Spinal cord (tissue), 10 donors: ENCODE measurements around the gene METTL16. TPM values are rescaled to one million over a fixed set of nuclear protein-coding genes. Genes with fewer than 3 reads are reported as not detected.

Experiments
- DNase-seq, 6 donors: peaks; one replicate each; pipeline versions ENCODE4 v3.0.0 to v3.0.0-alpha.2; 2013 to 2015; ENCODE audit warnings: low spot score in 6 of 6, low read depth in 4 of 6
- H3K27ac ChIP-seq: one replicate; pipeline ENCODE4 v1.5.1; 2013; ENCODE audit warnings: low read depth, low read length, control low read depth
- H3K27me3 ChIP-seq: one replicate; pipeline ENCODE4 v1.6.1; 2013; ENCODE audit warnings: low read length; ENCODE audit not compliant: control insufficient read depth, insufficient read depth
- H3K36me3 ChIP-seq: one replicate; pipeline ENCODE4 v1.6.1; 2013; ENCODE audit warnings: low read length; ENCODE audit not compliant: control insufficient read depth, insufficient read depth
- H3K4me1 ChIP-seq: one replicate; pipeline ENCODE4 v1.6.1; 2013; ENCODE audit warnings: low read length; ENCODE audit not compliant: control insufficient read depth, insufficient read depth
- H3K4me3 ChIP-seq: one replicate; pipeline ENCODE4 v1.5.1; 2013; ENCODE audit warnings: low read depth, low read length, control low read depth
- H3K9me3 ChIP-seq: one replicate; pipeline ENCODE4 v1.6.1; 2013; ENCODE audit warnings: low read length; ENCODE audit not compliant: control insufficient read depth, insufficient read depth
- WGBS: methylation state at CpG from one replicate; pipeline ENCODE4 v1.1.5; 2013; ENCODE audit warnings: missing lambda C conversion rate; ENCODE audit not compliant: insufficient coverage; 5-methylcytosine and 5-hydroxymethylcytosine counted together
- polyA plus RNA-seq, 2 donors: library from polyadenylated mRNA; unstranded; fragments of 120-200 nt; gene quantifications; one replicate each; pipeline ENCODE4 v1.2.1, GENCODE V29; 2013; ENCODE audit not compliant: insufficient read length in 2 of 2
- total RNA-seq, 2 donors: library from RNA; depleted of rRNA in 1 of 2; stranded (reverse); fragments of 120-200 nt in 1 of 2; fragments of >200 nt in 1 of 2; gene quantifications; one replicate each; pipeline versions ENCODE4 v1.2.3 to v1.2.4, GENCODE V29; 2013 to 2014
- donor health status: healthy.

Gene METTL16
- total and polyA plus RNA-seq, 4 donors: 20.6 to 28.2 (median 24.8) TPM

DNA sequence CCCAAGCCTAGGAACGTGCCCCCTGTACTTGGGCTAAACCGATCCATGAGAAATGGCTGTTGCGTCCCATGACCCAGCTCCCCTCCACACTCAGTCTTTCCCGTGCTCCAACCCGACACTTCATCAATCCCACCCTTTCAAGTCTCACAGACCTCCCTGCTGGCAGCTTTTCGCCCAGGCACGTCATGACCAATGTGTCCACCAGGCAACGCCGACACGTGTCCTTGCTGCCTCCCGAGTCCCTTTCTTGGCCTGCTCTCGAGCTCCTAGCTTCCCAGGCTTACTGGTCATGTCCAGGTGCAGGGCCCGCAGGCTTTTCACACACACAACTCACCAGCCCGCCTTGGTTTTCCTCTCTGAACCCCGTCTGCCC lies 123.0 kb downstream of the METTL16 start:
- Histone ChIP-seq H3K27me3 (no peaks in the 10 kb centered on the region), H3K27ac (no peak overlapping the region), H3K4me3 (no peak overlapping the region), H3K36me3 (peaks cover 59% of the 10 kb centered on the region), H3K4me1 (peaks cover 60% of the 10 kb centered on the region), H3K9me3 (no peaks in the 10 kb centered on the region)
- peak in 1 of 6 donors; percentile 54 for DNase-seq
- 28% methylated on average over 14 of the region's 15 CpGs for WGBS

DNA sequence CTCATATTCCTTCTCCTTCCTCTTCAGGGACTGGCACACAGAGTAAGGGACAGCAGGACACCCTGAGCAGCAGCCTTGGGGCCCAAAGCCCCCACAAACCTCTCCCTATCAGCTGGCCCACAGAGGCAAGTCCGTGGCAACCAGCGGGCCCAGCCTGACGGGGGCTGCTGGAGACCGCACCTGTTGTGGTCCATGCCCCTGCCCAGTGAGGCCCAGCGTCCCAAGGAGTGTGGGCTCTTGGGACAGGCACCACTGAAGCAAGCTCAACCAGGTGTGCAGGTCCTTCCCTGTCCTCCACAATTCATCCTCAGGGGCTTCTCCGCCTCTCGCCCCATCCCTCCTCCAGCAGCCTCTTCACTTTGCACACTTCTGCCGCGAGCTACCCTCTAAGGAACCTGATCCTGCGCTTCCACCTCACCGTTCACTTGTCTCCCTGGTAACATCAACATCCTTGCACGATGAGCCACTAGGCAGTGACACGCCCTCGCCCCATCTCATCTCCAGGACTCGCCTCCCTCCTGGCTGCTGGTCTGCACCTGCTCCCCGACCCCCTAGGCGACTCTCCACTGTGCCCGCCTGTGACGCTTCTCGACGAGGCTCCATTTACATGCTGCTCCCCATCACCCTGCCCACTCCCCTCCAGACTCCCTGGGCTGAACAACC lies 123.5 kb downstream of the METTL16 start:
- no peak for DNase-seq
- WGBS: 62% methylated on average over 21 of the region's 21 CpGs
- no peak overlapping the region for H3K4me3 ChIP-seq
- H3K36me3 ChIP-seq: peaks cover 64% of the 10 kb centered on the region
- H3K4me1 ChIP-seq: peaks cover 63% of the 10 kb centered on the region
- no peaks in the 10 kb centered on the region for H3K27me3 ChIP-seq
- H3K9me3 ChIP-seq: no peaks in the 10 kb centered on the region
- no peak overlapping the region for H3K27ac ChIP-seq

DNA sequence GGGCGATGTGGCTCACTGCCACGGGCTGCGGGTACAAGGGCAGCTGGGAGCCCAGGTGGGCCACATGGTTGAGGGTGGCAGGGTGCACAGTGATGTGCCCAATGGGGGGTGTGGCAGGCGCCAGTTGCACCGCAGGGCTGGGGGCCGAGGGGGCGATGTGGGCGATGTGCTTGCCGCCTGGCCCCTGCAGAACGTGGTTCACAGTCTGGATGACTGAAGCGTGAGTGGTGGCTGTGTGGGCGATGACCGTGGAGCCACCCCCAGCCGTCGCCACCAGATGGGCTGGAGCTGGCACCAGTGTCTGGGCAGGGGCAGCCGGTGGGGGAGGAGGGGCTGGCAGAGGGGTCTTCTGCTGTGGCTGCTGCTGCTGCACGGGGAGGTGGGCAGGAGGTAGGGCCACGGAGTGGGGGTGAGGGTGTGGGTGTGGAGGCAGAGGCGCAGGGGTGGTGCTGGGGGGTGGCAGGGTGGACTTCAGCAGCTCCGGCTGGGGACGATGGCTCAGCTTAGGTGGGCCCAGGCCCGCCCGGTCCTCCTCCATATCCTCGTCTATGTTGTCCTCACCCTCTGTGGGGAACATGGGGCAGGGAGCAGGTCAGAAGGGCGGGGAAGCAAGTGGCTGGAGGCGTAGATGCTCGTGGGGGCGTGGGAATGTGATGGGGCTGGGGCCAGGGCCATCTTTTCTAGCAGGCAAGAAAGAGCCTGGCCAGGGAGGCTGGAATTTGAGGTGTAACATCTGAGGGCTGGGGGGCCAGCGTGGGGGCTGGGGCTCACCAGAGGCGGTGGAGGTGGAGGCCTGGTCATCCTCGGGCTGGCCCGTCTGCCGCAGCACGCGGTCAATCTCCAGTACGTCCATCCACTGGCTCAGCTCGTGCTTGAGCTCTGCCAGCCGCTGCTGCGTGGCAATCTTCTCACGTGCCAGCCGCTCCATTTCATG lies 124.3 kb downstream of the METTL16 start:
- no peak overlapping the region for H3K27ac ChIP-seq
- 86% methylated on average over 40 of the region's 41 CpGs for WGBS
- no peak for DNase-seq
- H3K4me3 ChIP-seq: no peak overlapping the region
- H3K4me1 ChIP-seq: peaks cover 70% of the 10 kb centered on the region
- no peaks in the 10 kb centered on the region for H3K27me3 ChIP-seq
- H3K36me3 ChIP-seq: peaks cover 66% of the 10 kb centered on the region
- no peaks in the 10 kb centered on the region for H3K9me3 ChIP-seq

GRCh38 chr17:2386400-2387085 lies 125.1 kb downstream of the METTL16 start:
- no peak overlapping the region for H3K27ac ChIP-seq
- WGBS: 77% methylated on average over 17 of the region's 22 CpGs
- peaks cover 62% of the 10 kb centered on the region for H3K4me1 ChIP-seq
- no peaks in the 10 kb centered on the region for H3K9me3 ChIP-seq
- H3K4me3 ChIP-seq: no peak overlapping the region
- H3K27me3 ChIP-seq: no peaks in the 10 kb centered on the region
- no peak for DNase-seq
- peaks cover 70% of the 10 kb centered on the region for H3K36me3 ChIP-seq

- Histone ChIP-seq H3K36me3 (peaks cover 81% of the 10 kb centered on the region), H3K4me3 (no peak overlapping the region), H3K27ac (no peak overlapping the region), H3K27me3 (no peaks in the 10 kb centered on the region), H3K4me1 (peaks cover 52% of the 10 kb centered on the region), H3K9me3 (no peaks in the 10 kb centered on the region)
- DNase-seq: no peak
- 53% methylated on average over 6 of the region's 18 CpGs for WGBS
These were observed 126.2 kb downstream of the METTL16 start for GRCh38 chr17:2385240-2386210.

DNA sequence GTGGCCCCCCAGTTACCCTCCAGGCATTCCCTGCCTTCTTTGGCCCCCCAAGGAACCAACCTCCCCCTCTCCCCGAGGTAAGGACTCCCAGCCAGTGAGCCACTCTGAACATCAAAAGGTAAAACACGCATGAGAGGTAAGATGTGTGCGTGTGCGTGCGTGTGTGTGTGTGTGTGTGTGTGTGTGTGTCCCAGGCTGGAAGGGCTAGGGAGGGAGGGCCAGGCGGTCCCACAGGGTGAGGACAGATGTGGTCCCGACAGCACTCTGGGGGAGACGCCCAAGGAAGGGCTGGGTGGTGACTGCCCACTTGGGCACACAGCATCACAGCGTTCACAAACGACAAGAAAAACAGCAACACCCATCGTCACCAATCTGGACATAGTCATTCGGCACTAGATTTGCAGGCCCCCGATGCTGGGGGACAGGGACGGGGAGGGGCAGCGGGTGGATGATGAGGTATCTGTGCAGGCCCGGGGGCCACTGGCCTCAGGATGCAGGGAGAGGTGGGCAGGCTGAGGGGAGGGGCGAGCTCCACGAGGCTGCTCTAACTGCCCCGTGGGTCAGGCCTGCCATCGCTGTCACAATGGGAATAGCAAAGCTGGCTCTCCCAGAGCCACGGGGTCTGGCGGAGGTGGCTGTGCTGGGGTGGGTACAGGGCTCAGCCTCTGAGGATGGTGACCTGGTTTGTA lies 127.1 kb downstream of the METTL16 start:
- DNase-seq: no peak
- no peak overlapping the region for H3K4me3 ChIP-seq
- H3K4me1 ChIP-seq: peaks cover 45% of the 10 kb centered on the region
- H3K9me3 ChIP-seq: no peaks in the 10 kb centered on the region
- H3K27ac ChIP-seq: no peak overlapping the region
- WGBS: 51% methylated on average over 14 of the region's 22 CpGs
- no peaks in the 10 kb centered on the region for H3K27me3 ChIP-seq
- peaks cover 82% of the 10 kb centered on the region for H3K36me3 ChIP-seq

DNA sequence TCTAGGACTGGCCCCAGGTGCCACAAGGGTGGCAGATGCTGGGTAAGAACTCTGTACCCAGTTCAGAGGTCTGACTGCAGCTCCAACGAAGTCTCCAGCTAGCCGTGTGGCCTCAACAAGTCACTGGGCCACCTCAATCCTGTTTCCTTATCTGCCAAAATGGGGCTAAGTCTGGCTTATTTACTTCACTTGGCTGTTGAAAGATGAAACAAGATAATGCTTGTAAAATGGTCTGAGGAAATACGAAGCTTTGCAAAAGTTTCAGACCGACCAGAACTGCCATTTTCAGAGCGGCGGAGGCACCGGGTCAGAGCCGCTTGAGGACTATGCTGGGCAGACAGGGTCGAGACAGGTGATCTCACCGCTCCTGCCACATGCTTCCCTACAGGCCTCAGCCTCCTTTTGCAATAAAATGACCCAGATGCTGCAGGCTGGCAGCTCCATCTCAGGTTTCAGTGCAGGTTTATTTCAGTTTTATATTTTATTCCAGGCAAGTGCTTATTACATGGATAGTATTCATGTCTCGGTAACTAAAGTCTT lies 128.0 kb downstream of the METTL16 start:
- peaks cover 39% of the 10 kb centered on the region for H3K4me1 ChIP-seq
- WGBS: 85% methylated on average over 10 of the region's 11 CpGs
- H3K9me3 ChIP-seq: no peaks in the 10 kb centered on the region
- no peak overlapping the region for H3K27ac ChIP-seq
- H3K4me3 ChIP-seq: no peak overlapping the region
- no peaks in the 10 kb centered on the region for H3K27me3 ChIP-seq
- DNase-seq: no peak
- peaks cover 86% of the 10 kb centered on the region for H3K36me3 ChIP-seq

- H3K27ac ChIP-seq: no peak overlapping the region
- no peaks in the 10 kb centered on the region for H3K27me3 ChIP-seq
- H3K4me1 ChIP-seq: peaks cover 27% of the 10 kb centered on the region
- DNase-seq: no peak
- WGBS: 76% methylated on average over 11 of the region's 15 CpGs
- no peaks in the 10 kb centered on the region for H3K9me3 ChIP-seq
- H3K36me3 ChIP-seq: peaks cover 85% of the 10 kb centered on the region
- H3K4me3 ChIP-seq: no peak overlapping the region
These were observed 130.6 kb downstream of the METTL16 start for GRCh38 chr17:2380950-2381649.
